IPS-11a (cell line): ENCODE data around the gene MYOZ1.
"Not testable (repeated sequence)": the region's sequence is repeated elsewhere in the genome, so short reads cannot be mapped to it uniquely, and the experiment has no call there.

ENCODE experiments used
- H3K4me3 ChIP-seq: one replicate; pipeline ENCODE4 v1.5.1; 2013; ENCODE audit warnings: low read depth, low read length, control low read depth

MYOZ1 gene

DNA sequence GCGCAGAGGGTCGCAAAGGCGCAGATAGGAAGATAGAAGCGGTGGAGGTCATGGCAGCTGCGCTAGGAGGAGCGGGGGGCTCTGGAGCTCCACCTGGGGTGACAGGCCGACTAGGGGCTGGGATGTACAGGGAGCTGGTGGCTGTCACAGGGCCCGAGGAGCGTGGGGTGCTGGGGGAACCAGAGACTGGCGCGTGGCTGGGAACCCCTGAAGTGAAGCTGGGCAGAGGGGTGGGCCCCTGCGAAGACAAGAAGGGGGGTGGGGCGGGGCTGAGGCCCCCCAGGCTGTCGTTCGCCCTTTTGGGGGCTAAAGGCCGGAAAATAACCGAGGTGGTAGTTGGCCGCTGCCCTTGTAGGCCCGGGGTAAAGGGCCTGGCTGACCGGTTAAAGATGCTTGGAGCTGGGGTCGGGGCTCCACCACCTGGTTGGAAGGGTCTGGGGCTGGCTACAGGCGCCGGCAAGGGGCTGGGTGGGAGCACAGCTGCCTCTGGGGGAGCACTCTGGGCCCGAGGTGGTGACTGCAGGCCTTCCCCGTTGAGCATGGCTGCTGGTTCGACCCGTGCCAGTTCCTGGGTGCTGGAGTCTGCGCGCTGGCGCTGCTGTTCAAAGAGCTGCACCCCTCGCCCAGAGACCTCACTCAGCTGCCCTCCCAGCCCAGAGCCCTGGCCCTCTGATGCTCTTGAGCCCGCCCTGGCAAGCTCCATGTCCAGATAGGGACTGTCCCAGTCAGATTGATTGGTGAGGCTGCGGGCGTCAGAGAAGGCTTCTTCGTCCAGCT is 6.8 kb upstream of the MYOZ1 start:
- peak overlapping the region; percentile 57 for H3K4me3 ChIP-seq

DNA sequence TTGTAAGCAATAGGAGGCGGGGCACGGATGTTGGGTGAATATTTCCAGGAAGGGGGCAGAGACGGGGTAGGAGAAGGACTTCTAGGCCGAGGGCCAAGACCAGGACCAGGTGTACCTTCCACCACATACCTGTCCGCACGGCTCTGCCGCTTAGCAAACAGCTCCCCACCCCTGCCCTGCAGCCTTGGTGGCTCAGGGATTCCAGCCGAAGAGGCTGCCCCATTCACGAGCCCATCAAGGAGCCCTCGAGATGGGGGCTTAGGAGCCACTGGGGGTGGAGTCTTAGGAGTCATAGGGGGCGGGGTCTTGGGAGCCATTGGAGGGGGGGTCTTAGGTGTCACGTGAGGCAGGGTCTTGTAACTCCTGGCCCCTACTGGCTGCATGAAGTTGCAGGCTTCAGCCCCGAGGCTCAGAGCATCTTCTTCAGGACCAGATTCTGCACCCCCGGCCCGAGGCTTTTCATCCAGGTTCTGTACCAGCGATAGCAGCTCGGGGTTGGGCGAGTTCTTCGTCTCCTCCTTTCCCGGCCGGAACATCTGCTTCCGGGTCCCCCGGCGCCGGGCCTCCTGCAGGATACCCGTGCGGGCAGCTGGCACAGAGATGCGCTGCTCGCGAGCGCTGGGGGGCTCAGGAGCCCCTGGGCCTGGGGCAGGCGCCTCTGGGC is 6.1 kb upstream of the MYOZ1 start:
- H3K4me3 ChIP-seq = peak overlapping the region; percentile 57

DNA sequence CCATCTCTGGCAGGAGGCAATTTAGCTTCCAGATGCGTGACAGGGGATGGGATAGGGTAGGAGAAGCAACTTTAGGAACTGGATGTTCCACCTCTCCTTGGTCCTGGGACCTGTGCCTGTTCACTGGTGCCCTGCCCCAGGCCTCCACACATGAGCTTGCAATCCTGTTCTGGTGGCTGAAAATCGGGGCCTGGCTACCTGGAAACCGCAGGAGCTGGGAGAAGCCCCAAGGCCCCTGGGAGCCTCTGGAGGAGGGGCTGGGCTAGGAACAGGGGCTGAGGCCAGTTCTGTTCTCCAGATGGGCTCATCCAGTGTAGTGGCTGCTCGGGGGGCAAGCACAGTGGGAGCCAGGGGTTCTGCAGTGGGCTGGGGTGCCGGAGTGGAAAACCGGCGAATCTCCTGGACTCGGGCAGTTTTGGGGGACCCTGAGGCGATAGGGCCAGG is 5.3 kb upstream of the MYOZ1 start:
- H3K4me3 ChIP-seq = peak overlapping the region; percentile 57

GRCh38 chr10:73645251-73645650 is 4.0 kb upstream of the MYOZ1 start:
- no peak overlapping the region for H3K4me3 ChIP-seq

DNA sequence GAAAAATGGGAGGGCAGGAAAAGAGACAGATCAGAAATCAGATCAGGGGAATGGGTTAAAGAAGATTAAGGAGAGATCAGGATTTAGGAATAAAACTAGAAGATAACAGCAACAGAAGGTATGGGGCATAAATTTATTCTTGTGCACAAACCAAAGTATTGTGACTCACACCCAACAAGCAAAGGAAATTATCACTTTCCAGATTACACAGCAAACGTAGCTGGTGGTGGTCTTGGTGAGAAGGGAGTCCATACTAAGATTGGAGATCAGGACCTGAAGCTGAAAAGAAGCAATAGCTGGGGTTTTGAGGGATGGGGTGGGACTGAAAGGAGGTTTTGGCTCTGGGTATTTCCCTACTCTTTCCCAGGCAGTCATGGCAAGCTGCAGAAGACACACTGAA is 3.5 kb upstream of the MYOZ1 start:
- no peak overlapping the region for H3K4me3 ChIP-seq

- H3K4me3 ChIP-seq = no peak overlapping the region
These were observed 2.9 kb upstream of the MYOZ1 start for GRCh38 chr10:73644015-73644743.

DNA sequence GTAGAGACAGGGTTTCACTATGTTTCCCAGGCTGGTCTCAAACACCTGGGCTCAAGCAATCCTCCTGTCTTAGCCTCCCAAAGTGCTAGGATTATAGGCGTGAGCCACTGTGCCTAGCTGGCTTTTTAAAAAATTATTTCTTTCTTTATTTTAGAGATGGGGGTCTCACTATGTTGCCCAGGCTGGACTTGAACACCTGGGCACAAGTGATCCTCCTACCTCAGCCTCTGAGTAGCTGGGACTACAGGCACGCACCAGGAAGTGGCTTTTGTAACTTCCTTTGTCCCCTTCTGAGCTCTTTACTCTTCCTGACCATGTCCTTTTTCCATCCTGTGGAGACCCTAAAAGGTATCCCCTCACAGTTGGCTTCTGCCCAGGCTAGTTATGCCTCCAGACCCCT is 2.1 kb upstream of the MYOZ1 start:
- H3K4me3 ChIP-seq = no peak overlapping the region

DNA sequence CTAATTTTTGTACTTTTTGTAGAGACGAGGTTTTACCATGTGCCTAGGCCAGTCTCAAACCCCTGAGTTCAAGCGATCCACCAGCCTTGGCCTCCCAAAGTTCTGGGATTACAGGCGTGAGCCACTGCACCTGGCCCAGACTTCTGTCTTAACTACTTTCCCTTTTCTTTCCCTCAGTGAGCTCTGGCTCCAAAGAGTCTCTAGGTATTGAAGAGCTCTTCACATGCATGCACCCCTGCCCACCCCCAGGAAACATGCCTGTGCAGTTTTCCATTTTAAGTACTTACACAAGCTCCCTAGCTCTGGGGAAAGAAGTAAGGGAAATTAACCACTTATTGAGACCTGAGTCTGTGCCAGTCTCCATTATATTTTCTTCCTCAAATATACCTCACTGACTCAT is 2.0 kb downstream of the MYOZ1 start:
- no peak overlapping the region for H3K4me3 ChIP-seq

GRCh38 chr10:73635781-73636180 is 5.5 kb downstream of the MYOZ1 start:
- H3K4me3 ChIP-seq = no peak overlapping the region

DNA sequence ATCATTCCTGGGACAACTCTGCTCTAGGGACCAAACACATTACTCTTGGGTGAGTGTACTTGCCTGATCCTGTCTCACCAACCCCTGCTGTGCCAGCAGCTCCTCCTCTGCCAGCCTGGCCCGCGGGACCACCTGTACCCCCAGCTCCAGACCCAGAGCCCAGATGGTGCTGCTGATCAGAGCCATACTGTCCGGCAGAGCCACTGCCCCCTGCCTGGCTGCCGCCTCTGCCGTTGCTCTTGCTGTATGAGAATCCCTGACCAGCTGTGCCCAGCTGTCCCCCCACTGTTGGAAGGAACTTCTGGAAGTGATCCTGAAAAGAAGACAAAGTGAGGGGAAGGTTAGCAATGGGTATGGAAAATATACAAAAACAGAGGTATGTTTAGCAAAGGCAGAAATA is 6.9 kb downstream of the MYOZ1 start:
- H3K4me3 ChIP-seq = no peak overlapping the region

GRCh38 chr10:73629165-73629564 is 12.1 kb downstream of the MYOZ1 start:
- H3K4me3 ChIP-seq = no peak overlapping the region

- H3K4me3 ChIP-seq = no peak overlapping the region
These were observed 12.9 kb downstream of the MYOZ1 start for GRCh38 chr10:73628405-73628804.

DNA sequence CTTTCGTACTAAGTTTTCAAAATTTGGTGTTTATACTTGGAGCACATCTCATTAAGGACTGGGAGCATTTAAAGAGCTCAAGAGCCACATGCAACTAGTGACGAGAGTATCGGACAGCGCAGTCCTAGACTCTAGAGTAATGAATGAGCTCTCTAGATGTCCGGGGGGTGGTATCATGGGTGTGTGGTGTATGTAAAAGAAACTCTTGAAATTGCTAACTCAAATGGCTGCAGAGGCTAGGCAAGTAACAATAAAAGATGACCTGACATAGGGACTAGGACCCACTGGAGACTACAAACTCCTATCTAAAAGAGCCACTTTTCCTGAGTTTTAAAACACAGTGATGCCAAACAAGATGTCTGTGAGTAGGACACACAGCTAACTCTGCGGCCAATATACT is 14.0 kb downstream of the MYOZ1 start:
- no peak overlapping the region for H3K4me3 ChIP-seq

- peak overlapping the region; percentile 82 for H3K4me3 ChIP-seq
These were observed 15.2 kb downstream of the MYOZ1 start for GRCh38 chr10:73625884-73626752.

DNA sequence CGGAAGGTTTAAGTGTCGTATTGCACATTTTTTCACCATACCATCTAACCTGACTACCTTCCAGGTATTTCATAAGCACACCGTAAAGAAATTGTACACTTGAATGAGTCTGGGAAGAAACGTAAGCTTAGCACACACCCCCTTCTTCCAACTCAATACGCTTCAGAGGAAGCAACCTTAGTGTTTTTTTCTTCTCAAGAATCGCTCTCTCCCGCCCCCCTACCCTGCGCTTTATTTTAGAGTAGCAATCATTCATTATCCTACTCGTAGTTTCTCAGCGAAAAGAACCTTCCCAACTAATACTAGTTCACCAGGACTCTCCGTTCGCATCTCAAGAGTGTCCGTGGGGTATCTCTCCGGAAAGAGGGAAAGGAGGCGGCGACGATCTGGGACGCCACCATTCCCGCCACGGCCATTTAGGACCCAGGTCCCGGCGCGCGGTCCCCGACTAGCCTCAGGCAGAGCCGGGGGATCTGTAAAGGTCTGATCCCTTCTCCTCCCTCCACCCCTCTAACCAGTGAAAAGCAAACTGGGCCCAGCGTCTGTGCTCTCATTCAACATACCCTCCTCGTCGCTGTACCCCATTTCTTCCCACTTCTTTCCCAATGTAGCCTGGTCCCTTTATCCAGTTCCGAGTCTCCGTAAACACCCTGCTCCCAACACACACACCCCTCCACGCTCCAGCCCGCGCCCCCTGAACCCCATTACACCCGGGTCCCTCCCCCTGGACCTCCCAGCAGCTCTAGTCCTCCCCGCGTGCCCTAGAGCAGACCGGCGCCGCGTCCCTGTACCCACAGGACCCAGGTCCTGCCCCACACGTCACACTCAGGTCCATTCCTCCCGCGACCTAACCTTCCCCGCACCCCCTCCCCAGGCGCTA is 16.0 kb downstream of the MYOZ1 start:
- peak overlapping the region; percentile 82 for H3K4me3 ChIP-seq

DNA sequence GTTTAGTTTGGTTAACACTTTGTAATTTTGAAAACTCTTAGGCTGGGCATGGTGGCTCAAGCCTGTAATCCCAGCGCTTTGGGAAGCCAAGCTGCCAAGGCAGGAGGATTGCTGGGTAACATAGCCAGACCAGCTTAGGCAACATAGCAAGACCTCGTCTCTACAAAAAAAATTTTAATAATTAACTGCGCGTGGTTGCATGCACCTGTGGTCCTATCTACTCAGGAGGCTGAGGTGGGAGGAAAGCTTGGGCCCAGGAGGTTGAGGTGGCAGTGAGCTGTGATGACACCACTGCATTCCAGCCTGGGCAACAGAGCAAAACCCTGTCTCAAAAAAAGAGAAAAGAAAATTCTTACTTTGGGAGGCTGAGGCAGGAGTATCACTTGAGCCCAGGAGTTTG is 18.2 kb downstream of the MYOZ1 start:
- H3K4me3 ChIP-seq = no peak overlapping the region

- not testable (repeated sequence) for H3K4me3 ChIP-seq
These were observed 20.3 kb downstream of the MYOZ1 start for GRCh38 chr10:73620974-73621373.

DNA sequence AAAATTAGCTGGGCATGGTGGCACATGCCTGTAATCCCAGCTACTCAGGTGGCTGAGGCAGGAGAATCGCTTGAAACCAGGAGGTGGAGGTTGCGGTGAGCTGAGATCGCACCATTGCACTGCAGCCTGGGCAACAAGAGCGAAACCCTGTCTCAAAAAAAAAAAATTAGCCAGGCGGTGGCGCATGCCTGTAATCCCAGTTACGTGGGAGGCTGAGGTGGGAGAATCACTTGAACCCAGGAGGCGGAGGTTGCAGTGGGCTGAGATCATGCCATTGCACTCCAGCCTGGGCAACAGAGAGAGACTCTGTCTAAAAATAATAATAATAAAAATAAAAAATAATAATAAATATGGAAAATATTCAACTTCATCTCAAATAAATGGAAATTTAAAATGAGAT is 24.1 kb downstream of the MYOZ1 start:
- not testable (repeated sequence) for H3K4me3 ChIP-seq

GRCh38 chr10:73614720-73615119 is 26.6 kb downstream of the MYOZ1 start:
- H3K4me3 ChIP-seq = no peak overlapping the region

- H3K4me3 ChIP-seq = no peak overlapping the region
These were observed 32.2 kb downstream of the MYOZ1 start for GRCh38 chr10:73609116-73609515.
